KMS-11 (cell line): ENCODE data around the gene DRGX.

ENCODE experiments used
- H2AFZ ChIP-seq: fragments of 200-600 bp; sonication (generic); 2 replicates; pipeline ENCODE4 v1.6.1; 2016; ENCODE audit warnings: antibody characterized with exemption, mixed run types, low read depth
- H3K27ac ChIP-seq: fragments of 200-600 bp; sonication (generic); 2 replicates; pipeline ENCODE4 v1.6.1; 2016; ENCODE audit warnings: mild to moderate bottlenecking, mixed run types
- H3K27me3 ChIP-seq: fragments of 200-600 bp; sonication (generic); 2 replicates; pipeline ENCODE4 v1.6.1; 2017; ENCODE audit warnings: mild to moderate bottlenecking, low read depth, mixed run types, moderate library complexity; ENCODE audit not compliant: insufficient read depth
- H3K36me3 ChIP-seq: fragments of 200-600 bp; sonication (generic); 2 replicates; pipeline ENCODE4 v1.6.1; 2017; ENCODE audit warnings: mild to moderate bottlenecking, mixed run types; ENCODE audit not compliant: insufficient read depth
- H3K4me1 ChIP-seq: fragments of 200-600 bp; sonication (generic); 2 replicates; pipeline ENCODE4 v1.6.1; 2016; ENCODE audit warnings: mild to moderate bottlenecking, low read depth, mixed run types; ENCODE audit not compliant: poor library complexity, severe bottlenecking
- H3K4me2 ChIP-seq: fragments of 200-600 bp; sonication (generic); 2 replicates; pipeline ENCODE4 v1.7.0; 2016; ENCODE audit warnings: mild to moderate bottlenecking, mixed run types
- H3K4me3 ChIP-seq: fragments of 200-600 bp; sonication (generic); IDR thresholded peaks from 2 replicates; pipeline ENCODE4 v1.6.1; 2017; ENCODE audit warnings: low read depth, low read length, mixed read lengths; ENCODE audit not compliant: insufficient read depth
- H3K79me2 ChIP-seq: fragments of 200-600 bp; sonication (generic); 2 replicates; pipeline ENCODE4 v1.6.1; 2016; ENCODE audit warnings: low read depth, mixed run types; ENCODE audit not compliant: insufficient read depth
- H3K9ac ChIP-seq: fragments of 200-600 bp; sonication (generic); 2 replicates; pipeline ENCODE4 v1.6.1; 2016; ENCODE audit warnings: mild to moderate bottlenecking, mixed run types
- H4K20me1 ChIP-seq: fragments of 200-600 bp; sonication (generic); 2 replicates; pipeline ENCODE4 v1.6.1; 2016; ENCODE audit warnings: mild to moderate bottlenecking, mixed run types; ENCODE audit not compliant: insufficient read depth
- TF ChIP-seq, protein P1 (sequence below): fragments of 200-600 bp; sonication (generic); conservative IDR thresholded peaks from 2 replicates; pipeline ENCODE4 v1.6.1; 2017; ENCODE audit warnings: low read depth, mild to moderate bottlenecking, antibody characterized with exemption, low read length, moderate library complexity, mixed read lengths

The DRGX gene

DNA sequence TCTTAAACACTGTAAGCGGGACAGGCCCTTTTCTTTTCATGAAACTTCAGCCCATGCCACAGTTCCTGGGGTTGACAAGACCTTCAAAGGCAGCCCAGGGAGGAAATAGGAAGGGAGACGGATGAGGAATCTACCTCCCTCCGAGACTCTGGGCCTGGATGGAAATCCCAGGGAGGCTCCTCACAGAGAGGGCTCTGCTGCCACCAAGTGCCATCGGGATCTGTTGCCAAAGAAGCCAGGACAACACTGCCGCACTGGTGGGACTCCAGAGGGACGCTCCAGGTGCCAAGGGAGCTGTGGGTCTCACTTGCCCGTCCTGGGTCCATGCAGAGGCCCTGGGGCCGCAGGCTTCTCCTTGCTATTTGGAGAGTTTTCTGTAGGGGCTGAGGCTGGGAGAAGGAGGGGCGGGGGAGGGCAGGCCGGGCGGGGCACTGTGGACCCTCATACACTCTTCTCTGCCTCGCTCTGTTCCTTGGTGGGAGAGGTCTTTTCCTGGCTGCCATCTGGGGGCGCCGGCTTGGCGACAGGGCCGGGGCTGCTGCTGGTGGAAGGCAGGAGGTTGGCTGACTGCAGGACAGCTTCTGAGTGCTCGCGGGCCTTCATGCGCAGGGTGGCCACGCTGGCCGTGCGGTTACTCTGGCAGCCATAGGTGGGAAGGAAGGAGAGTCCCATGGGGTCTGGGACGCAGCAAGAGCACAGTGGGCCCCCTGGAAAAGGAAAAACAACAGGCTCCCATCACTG lies 30.0 kb downstream of the DRGX start:
- Histone ChIP-seq H3K4me2 (no peak overlapping the region), H3K4me1 (no peaks in the 10 kb centered on the region), H3K27me3 (no peaks in the 10 kb centered on the region), H4K20me1 (no peaks in the 10 kb centered on the region), H3K79me2 (no peaks in the 10 kb centered on the region), H3K27ac (no peak overlapping the region), H3K36me3 (no peaks in the 10 kb centered on the region), H3K9ac (no peak overlapping the region), H3K4me3 (no peak overlapping the region), H2AFZ (no peak overlapping the region)
- TF ChIP-seq, protein P1, sequence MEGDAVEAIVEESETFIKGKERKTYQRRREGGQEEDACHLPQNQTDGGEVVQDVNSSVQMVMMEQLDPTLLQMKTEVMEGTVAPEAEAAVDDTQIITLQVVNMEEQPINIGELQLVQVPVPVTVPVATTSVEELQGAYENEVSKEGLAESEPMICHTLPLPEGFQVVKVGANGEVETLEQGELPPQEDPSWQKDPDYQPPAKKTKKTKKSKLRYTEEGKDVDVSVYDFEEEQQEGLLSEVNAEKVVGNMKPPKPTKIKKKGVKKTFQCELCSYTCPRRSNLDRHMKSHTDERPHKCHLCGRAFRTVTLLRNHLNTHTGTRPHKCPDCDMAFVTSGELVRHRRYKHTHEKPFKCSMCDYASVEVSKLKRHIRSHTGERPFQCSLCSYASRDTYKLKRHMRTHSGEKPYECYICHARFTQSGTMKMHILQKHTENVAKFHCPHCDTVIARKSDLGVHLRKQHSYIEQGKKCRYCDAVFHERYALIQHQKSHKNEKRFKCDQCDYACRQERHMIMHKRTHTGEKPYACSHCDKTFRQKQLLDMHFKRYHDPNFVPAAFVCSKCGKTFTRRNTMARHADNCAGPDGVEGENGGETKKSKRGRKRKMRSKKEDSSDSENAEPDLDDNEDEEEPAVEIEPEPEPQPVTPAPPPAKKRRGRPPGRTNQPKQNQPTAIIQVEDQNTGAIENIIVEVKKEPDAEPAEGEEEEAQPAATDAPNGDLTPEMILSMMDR = no peak

DNA sequence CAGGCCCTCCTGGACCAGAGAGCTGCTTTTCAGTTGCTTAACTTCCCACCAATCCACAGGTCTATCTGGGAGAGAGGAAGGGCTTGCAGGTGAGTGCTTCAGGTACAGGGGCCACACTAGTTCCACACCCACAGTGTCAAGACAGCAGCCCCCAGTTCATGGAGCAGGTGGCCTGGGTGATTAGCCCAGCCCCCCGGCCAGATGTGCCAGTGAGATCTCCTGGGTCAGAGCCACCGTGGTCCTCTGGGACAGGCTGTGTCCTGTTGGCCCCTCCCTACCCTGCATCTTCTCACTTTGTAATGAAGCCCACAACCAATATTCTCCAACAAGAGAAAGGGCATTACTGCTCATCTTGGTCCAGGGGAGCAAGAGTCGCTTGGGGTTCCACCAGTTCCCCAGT lies 30.6 kb downstream of the DRGX start:
- no peaks in the 10 kb centered on the region for H3K27me3 ChIP-seq
- no peaks in the 10 kb centered on the region for H3K79me2 ChIP-seq
- TF ChIP-seq, protein P1 = no peak
- H3K4me3 ChIP-seq = no peak overlapping the region
- H3K9ac ChIP-seq = no peak overlapping the region
- H3K27ac ChIP-seq = no peak overlapping the region
- no peak overlapping the region for H3K4me2 ChIP-seq
- no peaks in the 10 kb centered on the region for H3K36me3 ChIP-seq
- H4K20me1 ChIP-seq = no peaks in the 10 kb centered on the region
- no peaks in the 10 kb centered on the region for H3K4me1 ChIP-seq
- H2AFZ ChIP-seq = no peak overlapping the region

DNA sequence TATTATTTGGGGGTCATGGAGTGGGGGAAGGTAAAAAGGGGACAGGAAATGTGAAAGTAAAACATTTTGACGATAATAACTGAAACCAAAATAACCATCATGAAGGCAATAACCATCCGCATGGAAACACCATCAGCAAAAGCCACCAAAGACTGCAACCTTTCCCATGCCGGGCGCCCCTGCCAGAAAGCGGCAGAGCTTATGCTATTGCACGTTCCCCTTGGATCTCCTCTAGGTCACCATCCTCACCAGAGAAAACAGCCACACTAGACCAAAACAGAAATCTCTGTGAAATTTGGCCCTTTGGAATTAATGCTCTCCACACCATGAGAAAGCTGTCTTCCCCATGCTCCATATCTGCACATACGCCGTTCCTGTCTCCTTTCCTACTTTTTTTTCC lies 31.1 kb downstream of the DRGX start:
- Histone ChIP-seq H3K27me3 (no peaks in the 10 kb centered on the region), H2AFZ (no peak overlapping the region), H3K27ac (no peak overlapping the region), H3K79me2 (no peaks in the 10 kb centered on the region), H3K4me1 (no peaks in the 10 kb centered on the region), H3K9ac (no peak overlapping the region), H3K4me3 (no peak overlapping the region), H3K4me2 (no peak overlapping the region), H4K20me1 (no peaks in the 10 kb centered on the region), H3K36me3 (no peaks in the 10 kb centered on the region)
- TF ChIP-seq, protein P1 = no peak

DNA sequence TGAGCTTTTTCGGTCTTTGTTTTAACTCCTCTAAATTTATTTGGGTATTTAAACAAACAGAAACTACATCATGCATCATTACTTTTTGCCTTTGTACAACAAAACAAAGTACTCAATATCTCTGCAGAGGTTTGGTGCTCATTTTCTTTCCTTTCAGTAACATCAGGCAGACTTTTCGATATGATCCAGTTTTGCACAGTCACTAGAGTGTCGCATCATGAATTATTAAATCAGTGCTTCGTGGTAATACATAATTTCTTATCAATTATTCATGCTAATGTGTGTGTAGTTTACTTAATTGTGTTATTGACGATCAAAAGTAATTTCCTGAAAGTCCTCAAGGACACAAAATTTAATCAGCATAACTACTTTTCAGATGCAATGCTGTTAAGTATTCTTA lies 31.8 kb downstream of the DRGX start:
- H3K36me3 ChIP-seq = no peaks in the 10 kb centered on the region
- no peak overlapping the region for H3K27ac ChIP-seq
- no peaks in the 10 kb centered on the region for H3K4me1 ChIP-seq
- H2AFZ ChIP-seq = no peak overlapping the region
- H3K27me3 ChIP-seq = no peaks in the 10 kb centered on the region
- no peaks in the 10 kb centered on the region for H4K20me1 ChIP-seq
- TF ChIP-seq, protein P1 = no peak
- no peak overlapping the region for H3K9ac ChIP-seq
- no peaks in the 10 kb centered on the region for H3K79me2 ChIP-seq
- no peak overlapping the region for H3K4me3 ChIP-seq
- H3K4me2 ChIP-seq = no peak overlapping the region
